Smooth muscle cell (in vitro differentiated cells): ENCODE results near the gene SPECC1L. TPM values are rescaled to one million over a fixed set of nuclear protein-coding genes. Genes with fewer than 3 reads are reported as not detected.

ENCODE experiments used
- DNase-seq: peaks from one replicate; lab custom pipeline; 2025; ENCODE audit not compliant: unreplicated experiment; lab: John Stamatoyannopoulos, UW
- H2AFZ ChIP-seq: fragments of 200-600 bp; sonication (generic); 2 replicates; pipeline ENCODE4 v1.6.0; 2016; ENCODE audit warnings: antibody characterized with exemption, low read depth, mild to moderate bottlenecking
- H3F3A ChIP-seq: fragments of 200-600 bp; sonication (generic); 2 replicates; pipeline ENCODE4 v1.6.0; 2017; ENCODE audit warnings: antibody characterized with exemption, low read depth
- H3K27ac ChIP-seq: fragments of 200-600 bp; sonication (generic); 2 replicates; pipeline ENCODE4 v1.5.1; 2016; ENCODE audit warnings: low read depth, mild to moderate bottlenecking
- H3K27me3 ChIP-seq: fragments of 200-600 bp; sonication (generic); 2 replicates; pipeline ENCODE4 v1.6.1; 2016; ENCODE audit warnings: low read depth, mild to moderate bottlenecking
- H3K36me3 ChIP-seq: fragments of 200-600 bp; sonication (generic); 2 replicates; pipeline ENCODE4 v1.5.1; 2016; ENCODE audit warnings: low read depth
- H3K4me1 ChIP-seq: fragments of 200-600 bp; sonication (generic); 2 replicates; pipeline ENCODE4 v1.5.1; 2016; ENCODE audit warnings: low read depth
- H3K4me2 ChIP-seq: fragments of 200-600 bp; sonication (generic); 2 replicates; pipeline ENCODE4 v1.6.0; 2016; ENCODE audit warnings: mild to moderate bottlenecking
- H3K4me3 ChIP-seq: fragments of 200-600 bp; sonication (generic); 2 replicates; pipeline ENCODE4 v1.5.1; 2016; ENCODE audit warnings: mild to moderate bottlenecking
- H3K79me2 ChIP-seq: fragments of 200-600 bp; sonication (generic); 2 replicates; pipeline ENCODE4 v1.6.0; 2016; ENCODE audit warnings: low read depth, mild to moderate bottlenecking
- H3K9ac ChIP-seq: fragments of 200-600 bp; sonication (generic); 2 replicates; pipeline ENCODE4 v1.6.0; 2016; ENCODE audit warnings: low read depth
- H3K9me3 ChIP-seq: fragments of 200-600 bp; sonication (generic); replicated peaks from 2 replicates; pipeline ENCODE4 v1.5.1; 2016; ENCODE audit warnings: low read depth
- H4K20me1 ChIP-seq: fragments of 200-600 bp; sonication (generic); 2 replicates; pipeline ENCODE4 v1.6.0; 2016; ENCODE audit warnings: low read depth
- WGBS: methylation state at CpG from one replicate; pipeline ENCODE4 v1.1.7; 2016; ENCODE audit warnings: low lambda C conversion rate; 5-methylcytosine and 5-hydroxymethylcytosine counted together
- polyA plus RNA-seq: library from polyadenylated mRNA; unstranded; fragments of >200 nt; fragmentation: Nextera tagmentation; extraction: Ambion mirVana; gene quantifications from 2 replicates; pipeline ENCODE4 v1.2.1, GENCODE V29; 2016
- total RNA-seq: library from RNA; depleted of rRNA; stranded (reverse); fragments of >200 nt; gene quantifications from 2 replicates; pipeline ENCODE4 v1.2.3, GENCODE V29; 2014
- TF ChIP-seq, protein P1 (sequence below): fragments of 200-600 bp; sonication (generic); IDR thresholded peaks from 2 replicates; pipeline ENCODE4 v1.5.1; 2017; ENCODE audit warnings: borderline replicate concordance, mild to moderate bottlenecking, antibody characterized with exemption; ENCODE audit not compliant: insufficient read depth, poor library complexity, severe bottlenecking

The SPECC1L gene
- total and polyA plus RNA-seq, 2 experiments from 2014 or later: 10.0 to 19.1 TPM

DNA sequence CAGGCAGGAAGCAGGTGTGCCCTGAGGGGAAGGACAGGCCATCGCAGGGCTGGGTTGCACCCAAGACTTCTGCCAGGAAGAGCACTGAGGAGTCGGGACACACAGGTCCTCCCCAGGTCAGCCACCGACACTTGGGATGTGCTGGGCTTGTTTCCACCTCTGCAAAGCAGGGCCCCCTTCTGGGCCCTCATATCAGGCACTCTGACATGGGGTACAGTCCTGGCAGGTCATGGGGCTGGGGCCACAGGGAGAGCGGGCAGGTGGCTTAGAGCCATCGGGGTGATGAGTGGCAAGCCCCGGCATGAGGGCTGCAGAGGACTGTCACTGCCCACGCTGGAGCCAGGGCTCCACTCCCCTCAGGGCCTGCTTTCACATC is 148.8 kb downstream of the SPECC1L start:
- no peak overlapping the region for H3K9ac ChIP-seq
- no peaks in the 10 kb centered on the region for H3K36me3 ChIP-seq
- no peak overlapping the region for H2AFZ ChIP-seq
- H3K9me3 ChIP-seq: no peaks in the 10 kb centered on the region
- peaks cover 7% of the 10 kb centered on the region for H3K27me3 ChIP-seq
- H3K79me2 ChIP-seq: no peaks in the 10 kb centered on the region
- peaks cover under 1% of the 10 kb centered on the region for H4K20me1 ChIP-seq
- H3K4me1 ChIP-seq: peaks cover 10% of the 10 kb centered on the region
- 89% methylated on average over 7 of the region's 7 CpGs for WGBS
- no peaks in the 10 kb centered on the region for H3F3A ChIP-seq
- H3K4me2 ChIP-seq: no peak overlapping the region
- no peak for DNase-seq
- TF ChIP-seq, protein P1, sequence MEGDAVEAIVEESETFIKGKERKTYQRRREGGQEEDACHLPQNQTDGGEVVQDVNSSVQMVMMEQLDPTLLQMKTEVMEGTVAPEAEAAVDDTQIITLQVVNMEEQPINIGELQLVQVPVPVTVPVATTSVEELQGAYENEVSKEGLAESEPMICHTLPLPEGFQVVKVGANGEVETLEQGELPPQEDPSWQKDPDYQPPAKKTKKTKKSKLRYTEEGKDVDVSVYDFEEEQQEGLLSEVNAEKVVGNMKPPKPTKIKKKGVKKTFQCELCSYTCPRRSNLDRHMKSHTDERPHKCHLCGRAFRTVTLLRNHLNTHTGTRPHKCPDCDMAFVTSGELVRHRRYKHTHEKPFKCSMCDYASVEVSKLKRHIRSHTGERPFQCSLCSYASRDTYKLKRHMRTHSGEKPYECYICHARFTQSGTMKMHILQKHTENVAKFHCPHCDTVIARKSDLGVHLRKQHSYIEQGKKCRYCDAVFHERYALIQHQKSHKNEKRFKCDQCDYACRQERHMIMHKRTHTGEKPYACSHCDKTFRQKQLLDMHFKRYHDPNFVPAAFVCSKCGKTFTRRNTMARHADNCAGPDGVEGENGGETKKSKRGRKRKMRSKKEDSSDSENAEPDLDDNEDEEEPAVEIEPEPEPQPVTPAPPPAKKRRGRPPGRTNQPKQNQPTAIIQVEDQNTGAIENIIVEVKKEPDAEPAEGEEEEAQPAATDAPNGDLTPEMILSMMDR: no peak
- no peak overlapping the region for H3K27ac ChIP-seq
- H3K4me3 ChIP-seq: no peak overlapping the region

DNA sequence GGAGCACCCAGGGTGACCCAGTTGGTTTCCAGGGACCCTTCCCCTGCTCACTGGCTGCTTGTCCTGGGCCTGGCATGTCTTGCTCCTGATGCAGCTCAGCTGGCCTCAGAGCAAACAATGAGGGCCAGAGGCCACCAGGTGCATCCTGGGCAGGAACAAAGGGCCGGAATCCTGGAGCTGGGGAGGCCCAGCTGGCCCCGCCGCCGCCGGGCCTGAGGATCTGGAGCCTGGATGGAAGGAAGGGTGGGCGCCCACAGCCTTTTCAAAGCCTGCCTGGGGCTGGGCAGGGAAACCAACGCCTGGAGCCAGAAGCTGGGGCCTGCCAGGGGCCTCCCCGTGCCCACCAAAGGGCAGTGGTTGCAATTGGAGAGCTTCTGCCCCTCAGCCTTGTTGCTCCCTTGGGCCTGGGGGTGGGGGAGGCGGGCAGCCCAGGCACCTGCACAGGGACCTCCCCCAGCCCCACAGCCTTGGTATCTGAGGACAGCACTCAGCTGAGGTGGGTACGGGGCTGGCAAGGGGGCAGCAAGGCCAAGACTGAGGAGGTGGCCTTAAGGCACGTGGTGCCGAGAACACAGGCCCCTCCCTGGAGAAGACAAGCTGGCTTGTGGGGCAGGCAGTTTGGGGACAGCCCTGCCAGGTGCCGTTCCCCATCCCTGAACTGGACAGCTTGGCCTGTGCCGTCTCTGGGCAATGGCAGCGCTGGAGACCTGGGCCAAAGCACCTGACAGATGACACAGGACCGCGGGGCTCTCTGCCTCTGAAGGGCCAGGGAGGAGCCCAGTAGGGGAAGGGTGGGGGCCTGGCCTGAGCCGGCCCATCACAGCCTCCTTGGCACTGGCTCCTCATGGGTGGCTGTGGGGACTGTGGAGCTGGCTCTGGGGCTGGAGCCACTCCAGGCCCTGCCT is 149.7 kb downstream of the SPECC1L start:
- H3K27ac ChIP-seq: no peak overlapping the region
- no peak for DNase-seq
- peaks cover 6% of the 10 kb centered on the region for H4K20me1 ChIP-seq
- peaks cover 16% of the 10 kb centered on the region for H3K27me3 ChIP-seq
- no peak overlapping the region for H3K4me2 ChIP-seq
- H3K4me1 ChIP-seq: peaks cover 10% of the 10 kb centered on the region
- TF ChIP-seq, protein P1: no peak
- 90% methylated on average over 18 of the region's 18 CpGs for WGBS
- H3K9ac ChIP-seq: no peak overlapping the region
- H3K4me3 ChIP-seq: no peak overlapping the region
- no peaks in the 10 kb centered on the region for H3K79me2 ChIP-seq
- H3K9me3 ChIP-seq: no peaks in the 10 kb centered on the region
- H2AFZ ChIP-seq: no peak overlapping the region
- no peaks in the 10 kb centered on the region for H3F3A ChIP-seq
- H3K36me3 ChIP-seq: no peaks in the 10 kb centered on the region

DNA sequence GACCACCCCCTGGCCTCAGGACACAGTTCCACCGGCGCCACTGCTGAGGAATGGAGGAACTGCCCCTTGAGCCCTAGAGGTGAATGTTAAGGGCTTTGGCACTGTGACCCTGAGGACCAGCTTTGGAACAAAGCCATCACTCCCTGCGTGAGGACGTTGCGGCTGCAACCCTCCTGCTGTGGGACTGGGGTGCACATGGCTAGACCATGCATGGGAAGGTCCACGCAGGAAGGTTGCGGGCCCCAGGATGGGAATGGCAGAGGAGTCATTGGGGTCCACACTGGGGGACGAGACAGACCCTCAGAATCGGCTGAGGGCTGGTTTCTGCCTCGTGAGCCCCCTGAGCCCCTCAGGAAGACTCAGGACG is 150.3 kb downstream of the SPECC1L start:
- DNase-seq: no peak
- TF ChIP-seq, protein P1: no peak
- Histone ChIP-seq H3K9ac (no peak overlapping the region), H3K36me3 (no peaks in the 10 kb centered on the region), H3F3A (no peaks in the 10 kb centered on the region), H3K27ac (no peak overlapping the region), H3K9me3 (no peaks in the 10 kb centered on the region), H3K27me3 (peaks cover 22% of the 10 kb centered on the region), H3K4me2 (no peak overlapping the region), H2AFZ (no peak overlapping the region), H3K4me1 (peaks cover 10% of the 10 kb centered on the region), H3K79me2 (no peaks in the 10 kb centered on the region), H4K20me1 (peaks cover 6% of the 10 kb centered on the region), H3K4me3 (no peak overlapping the region)
- 91% methylated on average over 11 of the region's 11 CpGs for WGBS

DNA sequence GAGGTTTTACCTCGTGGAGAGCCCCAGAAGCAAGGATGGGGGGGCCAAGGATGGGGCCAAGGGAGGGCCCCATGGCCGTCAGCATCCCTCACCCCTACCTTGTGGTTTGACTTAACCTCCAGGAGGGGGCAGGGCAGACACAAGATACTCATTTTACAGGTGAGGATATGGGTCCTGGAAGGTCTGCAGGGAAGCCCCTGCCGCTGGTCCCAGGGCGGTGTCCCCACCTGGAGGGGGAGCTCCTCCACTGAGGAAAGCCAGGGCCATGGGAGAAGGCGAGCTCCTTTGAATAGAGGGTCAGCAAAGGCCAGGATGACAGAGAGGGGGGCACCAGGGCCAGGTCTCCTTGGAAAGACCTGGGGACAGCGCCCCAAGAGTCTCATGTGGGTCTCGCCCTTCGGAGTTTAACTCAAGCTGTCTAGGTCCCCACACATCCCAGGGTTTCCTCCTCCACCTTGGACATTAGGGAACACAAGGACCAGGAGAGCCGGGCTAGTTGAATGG is 150.8 kb downstream of the SPECC1L start:
- Histone ChIP-seq H3K4me3 (no peak overlapping the region), H3K27ac (no peak overlapping the region), H3K36me3 (no peaks in the 10 kb centered on the region), H3F3A (no peaks in the 10 kb centered on the region), H3K9me3 (no peaks in the 10 kb centered on the region), H3K27me3 (peaks cover 27% of the 10 kb centered on the region), H3K79me2 (no peaks in the 10 kb centered on the region), H3K4me1 (peaks cover 10% of the 10 kb centered on the region), H3K9ac (no peak overlapping the region), H3K4me2 (no peak overlapping the region), H4K20me1 (peaks cover 6% of the 10 kb centered on the region), H2AFZ (no peak overlapping the region)
- DNase-seq: no peak
- WGBS: 40% methylated on average over 9 of the region's 9 CpGs
- TF ChIP-seq, protein P1: peak; percentile 14
